BE2C (cell line): ENCODE measurements around the gene PJA1.

Experiments
- DNase-seq: peaks from one replicate; pipeline ENCODE4 v3.0.0-alpha.2; 2020
- H3K27me3 ChIP-seq: fragments of 250-450 bp; sonication (Bioruptor Pico); 2 replicates; pipeline ENCODE4 v1.5.1; 2020; ENCODE audit warnings: mild to moderate bottlenecking
- H3K36me3 ChIP-seq: fragments of 250-450 bp; sonication (Bioruptor Pico); 2 replicates; pipeline ENCODE4 v1.5.1; 2020; ENCODE audit warnings: mild to moderate bottlenecking
- H3K4me1 ChIP-seq: fragments of 250-450 bp; sonication (Bioruptor Pico); 2 replicates; pipeline ENCODE4 v1.5.1; 2020
- H3K4me3 ChIP-seq: 2 replicates; pipeline ENCODE4 v1.5.1; 2011; ENCODE audit warnings: low read depth, low read length
- H3K9me3 ChIP-seq: fragments of 250-450 bp; sonication (Bioruptor Pico); 2 replicates; pipeline ENCODE4 v1.5.1; 2020
- TF ChIP-seq, protein P1 (sequence below): IDR thresholded peaks from 2 replicates; pipeline ENCODE4 v1.5.1; 2012; ENCODE audit warnings: mild to moderate bottlenecking, low read depth, low read length

The PJA1 gene

DNA sequence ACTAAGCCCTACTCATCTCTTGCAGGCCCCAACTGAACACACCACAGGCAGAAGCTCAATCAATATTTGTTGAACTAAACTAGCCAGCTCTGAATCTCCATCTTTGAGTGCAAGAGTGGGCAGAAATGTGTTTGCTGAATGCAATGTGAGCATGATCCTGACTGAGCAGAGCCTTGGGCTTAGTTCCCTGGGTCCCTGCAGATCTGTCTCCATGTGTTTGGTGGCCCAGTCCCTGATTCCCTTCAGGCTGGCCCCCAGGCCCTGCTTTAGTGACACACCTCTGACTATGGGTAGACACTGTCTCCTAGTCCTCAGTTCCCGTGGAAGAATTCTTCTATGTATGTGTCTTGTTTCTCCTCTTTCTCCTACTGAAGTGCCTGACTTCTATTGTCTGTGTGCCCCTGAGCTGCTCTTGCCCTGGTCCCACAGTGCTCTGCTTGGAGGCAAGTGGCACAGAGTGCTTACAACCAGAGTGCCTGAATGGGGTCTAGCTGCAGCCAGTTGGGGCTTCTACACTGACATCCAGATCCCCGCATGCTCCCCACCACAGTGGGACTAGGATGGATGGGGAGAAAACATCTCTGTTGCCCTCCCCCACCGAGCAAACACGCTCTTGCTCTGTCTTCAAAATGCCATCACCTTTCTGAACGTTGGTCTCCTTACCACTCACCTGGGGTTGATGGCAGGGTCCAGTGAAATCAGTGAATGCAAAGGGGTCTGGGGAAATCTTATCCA lies 9.3 kb downstream of the PJA1 start:
- Histone ChIP-seq H3K4me1 (no peaks in the 10 kb centered on the region), H3K9me3 (no peaks in the 10 kb centered on the region), H3K27me3 (no peaks in the 10 kb centered on the region), H3K36me3 (no peaks in the 10 kb centered on the region), H3K4me3 (no peak overlapping the region)
- TF ChIP-seq, protein P1, sequence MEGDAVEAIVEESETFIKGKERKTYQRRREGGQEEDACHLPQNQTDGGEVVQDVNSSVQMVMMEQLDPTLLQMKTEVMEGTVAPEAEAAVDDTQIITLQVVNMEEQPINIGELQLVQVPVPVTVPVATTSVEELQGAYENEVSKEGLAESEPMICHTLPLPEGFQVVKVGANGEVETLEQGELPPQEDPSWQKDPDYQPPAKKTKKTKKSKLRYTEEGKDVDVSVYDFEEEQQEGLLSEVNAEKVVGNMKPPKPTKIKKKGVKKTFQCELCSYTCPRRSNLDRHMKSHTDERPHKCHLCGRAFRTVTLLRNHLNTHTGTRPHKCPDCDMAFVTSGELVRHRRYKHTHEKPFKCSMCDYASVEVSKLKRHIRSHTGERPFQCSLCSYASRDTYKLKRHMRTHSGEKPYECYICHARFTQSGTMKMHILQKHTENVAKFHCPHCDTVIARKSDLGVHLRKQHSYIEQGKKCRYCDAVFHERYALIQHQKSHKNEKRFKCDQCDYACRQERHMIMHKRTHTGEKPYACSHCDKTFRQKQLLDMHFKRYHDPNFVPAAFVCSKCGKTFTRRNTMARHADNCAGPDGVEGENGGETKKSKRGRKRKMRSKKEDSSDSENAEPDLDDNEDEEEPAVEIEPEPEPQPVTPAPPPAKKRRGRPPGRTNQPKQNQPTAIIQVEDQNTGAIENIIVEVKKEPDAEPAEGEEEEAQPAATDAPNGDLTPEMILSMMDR = no peak
- no peak for DNase-seq

- Histone ChIP-seq H3K36me3 (no peaks in the 10 kb centered on the region), H3K4me3 (no peak overlapping the region), H3K9me3 (no peaks in the 10 kb centered on the region), H3K4me1 (no peaks in the 10 kb centered on the region), H3K27me3 (no peaks in the 10 kb centered on the region)
- TF ChIP-seq, protein P1 = no peak
- no peak for DNase-seq
Observed at GRCh38 chrX:69154051-69154450, 11.2 kb downstream of the PJA1 start.

DNA sequence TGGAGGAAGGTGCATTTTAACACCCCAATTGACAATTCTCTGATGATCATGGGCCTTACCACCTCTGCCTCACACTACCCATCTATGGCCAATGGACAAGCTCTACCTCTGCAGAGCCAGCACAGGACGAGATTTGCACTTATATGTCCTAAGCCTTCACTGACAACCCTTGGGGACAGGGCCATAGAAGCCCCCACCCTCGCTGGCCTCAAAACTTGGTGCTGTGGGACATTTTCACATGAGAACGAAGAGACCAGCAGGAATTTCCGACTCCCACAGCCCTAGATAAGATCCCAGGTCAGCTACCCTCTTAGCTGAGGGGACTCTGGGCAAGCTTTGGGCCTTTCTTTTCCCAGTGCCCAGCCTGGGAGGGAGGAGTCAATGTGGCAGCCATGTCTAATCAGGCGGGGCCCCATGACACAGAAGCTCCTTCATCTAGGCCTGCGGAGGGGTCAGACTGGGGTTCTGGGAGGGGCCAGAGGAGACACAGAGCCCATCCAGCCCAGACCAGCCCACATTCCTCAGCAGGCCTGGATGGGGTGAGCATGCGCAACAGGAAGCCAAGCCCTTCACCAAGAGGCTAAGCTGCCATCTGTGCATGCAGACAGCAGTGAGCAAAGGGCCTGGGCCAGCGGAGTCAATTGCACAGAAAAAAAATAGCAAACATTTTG lies 12.1 kb downstream of the PJA1 start:
- H3K4me3 ChIP-seq = no peak overlapping the region
- H3K36me3 ChIP-seq = no peaks in the 10 kb centered on the region
- no peak for DNase-seq
- TF ChIP-seq, protein P1 = no peak
- H3K27me3 ChIP-seq = no peaks in the 10 kb centered on the region
- H3K4me1 ChIP-seq = no peaks in the 10 kb centered on the region
- H3K9me3 ChIP-seq = no peaks in the 10 kb centered on the region

GRCh38 chrX:69152417-69152841 lies 12.8 kb downstream of the PJA1 start:
- H3K36me3 ChIP-seq = no peaks in the 10 kb centered on the region
- H3K4me1 ChIP-seq = no peaks in the 10 kb centered on the region
- H3K27me3 ChIP-seq = no peaks in the 10 kb centered on the region
- no peak overlapping the region for H3K4me3 ChIP-seq
- H3K9me3 ChIP-seq = no peaks in the 10 kb centered on the region
- DNase-seq = no peak
- TF ChIP-seq, protein P1 = no peak

DNA sequence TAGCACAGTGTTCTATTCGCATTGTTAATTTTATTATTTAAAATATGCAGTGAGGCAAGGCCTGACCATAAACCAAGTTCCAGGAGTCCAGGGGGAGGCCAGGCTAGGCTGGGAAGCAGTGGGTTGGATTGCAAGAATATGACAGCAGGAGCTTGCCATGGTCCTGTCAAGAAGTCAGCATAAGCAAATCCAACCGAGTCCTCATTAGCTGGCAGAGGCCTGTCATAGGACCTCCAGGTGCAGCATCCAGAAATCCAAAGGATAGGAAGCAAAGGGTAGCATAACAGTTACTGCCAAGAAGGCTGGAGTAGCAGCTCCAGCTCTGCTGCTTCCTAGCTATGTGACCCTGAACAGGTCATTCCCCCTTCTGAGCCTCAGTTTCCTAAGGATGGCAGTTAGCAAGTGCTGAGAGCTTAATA lies 13.4 kb downstream of the PJA1 start:
- H3K4me1 ChIP-seq = no peaks in the 10 kb centered on the region
- H3K4me3 ChIP-seq = no peak overlapping the region
- TF ChIP-seq, protein P1 = no peak
- no peak for DNase-seq
- no peaks in the 10 kb centered on the region for H3K36me3 ChIP-seq
- no peaks in the 10 kb centered on the region for H3K27me3 ChIP-seq
- H3K9me3 ChIP-seq = no peaks in the 10 kb centered on the region
